Hippocampal formation (tissue), 2 donors: ENCODE results near the gene DNASE1L3.
A peak's percentile ranks its signal among the peaks of the same experiment; 100 is the strongest.

ENCODE experiments used
- DNase-seq, 2 donors: peaks; one replicate each; lab custom pipeline; 2025; lab: John Stamatoyannopoulos, UW

The DNASE1L3 gene

DNA sequence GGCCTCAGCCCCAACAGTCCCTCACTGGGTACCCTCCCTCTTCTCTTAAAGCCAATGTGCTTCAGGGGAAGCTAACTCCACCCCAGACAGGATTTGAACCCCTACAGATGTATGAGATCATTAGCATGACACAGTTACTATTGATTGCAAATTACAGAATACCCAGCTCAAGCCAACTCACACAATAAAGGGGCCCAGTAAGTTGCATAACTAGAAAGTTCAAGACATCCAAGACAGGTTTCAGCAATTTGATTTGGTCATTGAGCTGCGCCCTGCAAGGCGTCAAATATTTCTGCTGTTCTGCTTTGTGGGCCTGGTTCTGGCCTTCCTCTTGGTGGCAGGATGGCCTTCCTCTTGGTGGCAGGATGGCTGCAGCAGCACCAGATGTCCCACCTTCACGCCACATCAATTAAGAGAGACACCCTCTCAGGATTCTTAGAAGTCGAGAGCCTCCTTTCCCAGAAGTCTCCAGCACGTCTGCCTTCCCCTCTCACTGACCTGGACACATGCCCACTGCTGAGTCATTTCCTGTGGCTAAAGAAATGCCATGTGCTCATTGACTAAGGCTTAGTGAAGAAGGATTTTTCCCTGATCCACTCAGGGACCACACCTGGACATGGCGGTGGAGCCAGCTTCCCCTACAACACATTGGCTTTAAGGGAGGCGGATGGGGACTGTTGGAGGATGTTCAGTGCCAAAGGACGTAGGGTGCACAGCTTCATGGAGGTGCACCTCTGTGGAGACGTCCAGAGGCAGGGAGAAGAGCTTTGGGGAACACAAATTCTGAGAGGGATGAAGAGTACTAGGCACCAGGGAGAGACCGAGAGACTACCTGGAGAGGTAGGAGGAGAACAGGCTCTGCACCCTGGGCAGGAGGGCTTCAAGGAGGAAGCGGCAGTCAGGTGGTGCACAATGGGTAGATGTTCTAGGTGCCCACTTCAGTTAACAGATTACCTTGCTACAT is 49.1 kb downstream of the DNASE1L3 start:
- DNase-seq, result no peak

DNA sequence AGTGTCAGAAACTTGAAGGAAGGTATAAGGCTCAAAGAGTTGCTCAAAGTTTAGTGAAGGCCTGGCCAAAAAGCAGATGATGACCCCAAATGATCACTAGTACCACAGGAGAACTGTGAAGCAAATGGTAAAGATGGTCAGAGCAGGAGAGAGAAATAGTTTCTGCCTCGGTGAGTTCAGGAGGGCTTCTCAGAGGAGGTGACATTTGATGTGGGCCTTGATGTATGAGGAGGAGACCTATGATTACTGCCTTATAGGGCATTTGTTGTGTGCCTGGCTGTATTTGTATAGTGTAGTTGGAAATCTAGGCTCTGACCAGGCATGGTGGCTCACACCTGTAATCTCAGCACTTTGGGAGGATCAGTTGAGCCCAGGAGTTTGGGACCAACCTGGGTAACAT is 50.4 kb downstream of the DNASE1L3 start:
- no peak for DNase-seq

DNA sequence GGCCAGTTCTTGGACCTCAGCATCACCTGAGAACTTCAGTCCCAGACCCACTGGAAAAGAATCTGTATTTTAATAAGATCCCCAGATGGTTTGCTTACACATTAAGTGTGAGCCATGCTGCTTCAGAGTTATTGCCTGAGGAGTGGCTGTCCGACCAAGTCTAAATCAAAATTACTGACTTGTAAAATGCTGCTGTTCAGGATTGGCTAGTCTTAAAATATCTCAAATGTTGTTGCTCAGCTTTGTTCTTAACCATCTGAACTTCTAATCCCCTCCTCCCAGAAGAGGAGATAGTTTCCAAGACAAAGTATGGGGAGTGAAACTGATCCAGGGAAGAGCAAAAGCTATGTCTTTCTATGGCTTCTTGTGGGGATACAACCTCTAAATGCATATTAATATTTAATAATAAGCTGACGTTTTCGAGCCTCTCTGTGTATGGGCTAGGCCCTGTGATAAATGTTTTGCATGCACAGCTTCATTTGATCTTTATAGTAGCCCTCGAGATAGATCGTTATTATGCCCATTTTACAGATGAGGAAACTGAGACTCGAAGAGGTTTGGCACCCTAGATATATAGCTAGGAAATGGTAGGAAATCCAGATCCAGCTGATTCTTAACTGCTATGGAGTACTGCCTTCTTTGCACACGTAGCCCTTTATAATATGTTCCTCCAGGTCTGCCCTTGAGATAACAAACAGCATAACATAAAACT is 52.2 kb downstream of the DNASE1L3 start:
- no peak for DNase-seq

DNA sequence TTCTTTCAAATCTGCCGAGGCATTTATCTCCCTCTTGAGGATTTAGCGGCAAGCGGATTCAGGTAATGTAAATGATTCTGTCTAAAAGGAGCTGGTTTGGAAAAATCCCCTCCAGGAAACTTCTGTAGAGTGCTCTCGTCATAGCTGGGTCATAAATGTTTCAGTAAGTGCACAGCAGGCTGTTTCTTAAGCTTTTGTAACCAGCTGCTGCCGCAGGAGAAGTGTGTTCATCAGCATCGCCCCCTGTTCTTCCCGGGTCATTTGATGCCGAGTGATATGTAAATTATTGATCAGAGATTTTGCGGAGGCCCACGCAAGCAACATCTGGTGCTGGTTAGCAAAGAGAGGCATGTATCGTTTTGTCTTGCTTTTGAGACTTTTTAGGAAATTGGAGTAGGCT is 53.1 kb downstream of the DNASE1L3 start:
- DNase-seq, result no peak

DNA sequence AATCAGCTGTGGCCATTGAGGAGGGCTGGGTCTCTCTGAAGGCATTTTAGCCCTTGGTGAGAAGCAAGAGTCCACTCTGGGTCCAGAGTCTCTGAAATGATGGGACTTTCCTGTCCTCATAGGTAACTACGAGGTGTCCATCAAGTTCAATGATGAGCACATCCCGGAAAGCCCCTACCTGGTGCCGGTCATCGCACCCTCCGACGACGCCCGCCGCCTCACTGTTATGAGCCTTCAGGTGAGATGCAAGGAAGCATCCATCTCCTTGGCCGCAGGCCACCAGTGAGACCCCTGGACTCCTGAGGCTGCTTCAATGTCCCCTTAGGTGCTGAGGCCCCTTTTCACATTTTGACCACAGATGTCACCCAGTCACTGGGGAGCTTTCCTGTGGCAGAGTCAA is 54.9 kb downstream of the DNASE1L3 start:
- no peak for DNase-seq

DNA sequence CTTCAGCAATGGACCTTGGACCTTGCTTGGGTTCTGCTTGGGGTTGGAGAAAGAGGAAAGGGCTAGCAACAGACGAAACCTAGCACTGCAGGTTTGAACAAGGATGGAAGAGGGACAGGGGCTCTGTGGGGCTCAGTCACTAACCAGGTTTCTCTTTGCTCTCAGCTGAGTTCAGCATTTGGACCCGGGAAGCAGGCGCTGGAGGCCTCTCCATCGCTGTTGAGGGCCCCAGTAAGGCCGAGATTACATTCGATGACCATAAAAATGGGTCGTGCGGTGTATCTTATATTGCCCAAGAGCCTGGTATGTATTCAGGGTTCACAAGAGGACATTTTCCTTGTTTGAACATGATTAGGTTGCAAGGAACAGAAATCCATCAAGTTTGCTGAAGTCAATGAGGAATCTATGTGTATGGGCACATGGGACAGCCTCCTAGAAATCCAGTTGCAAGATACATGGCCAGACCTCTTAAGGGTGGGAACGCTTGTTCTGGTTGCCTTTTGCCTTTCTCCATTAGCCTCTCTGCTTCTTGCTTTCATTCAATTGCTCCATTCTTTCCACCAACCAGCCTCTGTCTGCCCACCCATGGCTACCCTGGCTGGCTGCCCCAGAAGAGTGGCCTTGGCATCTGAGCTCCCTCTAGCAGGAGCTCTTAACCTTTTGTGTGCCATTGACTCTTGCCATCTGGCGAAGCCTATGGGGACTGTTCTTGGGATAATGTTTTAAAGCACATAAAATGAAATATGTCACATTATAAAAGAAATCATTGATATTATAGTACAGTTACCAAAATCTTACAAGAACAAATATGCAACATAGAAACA is 55.9 kb downstream of the DNASE1L3 start:
- peak in 1 of 2 donors; percentile 10 for DNase-seq

GRCh38 chr3:58153371-58153770 is 57.4 kb downstream of the DNASE1L3 start:
- no peak for DNase-seq

- DNase-seq, result no peak
Observed at GRCh38 chr3:58152225-58153015, 58.4 kb downstream of the DNASE1L3 start.

GRCh38 chr3:58151637-58152036 is 59.1 kb downstream of the DNASE1L3 start:
- peak; percentile 39 to 66 for DNase-seq

- DNase-seq, result no peak
Observed at GRCh38 chr3:58150810-58151199, 60.0 kb downstream of the DNASE1L3 start.

- DNase-seq, result no peak
Observed at GRCh38 chr3:58150130-58150809, 60.5 kb downstream of the DNASE1L3 start.

DNA sequence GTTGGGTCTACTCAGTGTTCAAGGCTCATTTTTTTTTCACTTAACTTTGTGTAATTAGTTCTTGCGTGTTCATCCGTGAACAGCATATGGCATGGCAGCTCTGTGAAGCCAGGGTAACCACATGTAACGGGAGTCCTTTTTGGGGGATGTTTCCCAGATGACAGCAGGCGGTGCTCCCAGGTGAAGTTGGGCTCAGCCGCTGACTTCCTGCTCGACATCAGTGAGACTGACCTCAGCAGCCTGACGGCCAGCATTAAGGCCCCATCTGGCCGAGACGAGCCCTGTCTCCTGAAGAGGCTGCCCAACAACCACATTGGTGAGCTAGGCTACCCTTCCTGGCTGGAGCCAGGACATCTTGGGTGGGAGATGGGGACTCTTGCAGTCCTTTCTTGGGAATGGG is 62.7 kb downstream of the DNASE1L3 start:
- DNase-seq, result no peak

GRCh38 chr3:58144478-58145325 is 66.1 kb downstream of the DNASE1L3 start:
- no peak for DNase-seq

- DNase-seq, result no peak
Observed at GRCh38 chr3:58143417-58144055, 67.2 kb downstream of the DNASE1L3 start.
